Measurements from ENCODE around the gene CRYL1.

The CRYL1 gene

DNA sequence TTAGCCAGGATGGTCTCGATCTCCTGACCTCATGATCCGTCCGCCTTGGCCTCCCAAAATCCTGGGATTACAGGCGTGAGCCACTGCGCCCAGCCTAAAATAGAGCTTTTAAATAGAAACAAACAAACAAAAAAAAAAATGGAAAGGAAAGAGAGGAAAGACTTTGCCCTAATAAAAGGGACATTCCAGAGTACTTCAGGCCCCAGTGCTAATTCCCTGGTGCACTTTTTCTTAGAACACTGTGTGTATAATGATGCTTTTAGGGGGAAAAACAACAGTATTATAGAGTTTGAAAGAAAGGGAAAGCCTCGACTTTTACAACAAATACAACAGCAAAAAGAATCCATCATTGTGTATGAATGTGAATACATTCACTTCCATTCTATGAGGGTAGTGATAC is 104.7 kb downstream of the CRYL1 start:
- DNase-seq, result no peak

DNA sequence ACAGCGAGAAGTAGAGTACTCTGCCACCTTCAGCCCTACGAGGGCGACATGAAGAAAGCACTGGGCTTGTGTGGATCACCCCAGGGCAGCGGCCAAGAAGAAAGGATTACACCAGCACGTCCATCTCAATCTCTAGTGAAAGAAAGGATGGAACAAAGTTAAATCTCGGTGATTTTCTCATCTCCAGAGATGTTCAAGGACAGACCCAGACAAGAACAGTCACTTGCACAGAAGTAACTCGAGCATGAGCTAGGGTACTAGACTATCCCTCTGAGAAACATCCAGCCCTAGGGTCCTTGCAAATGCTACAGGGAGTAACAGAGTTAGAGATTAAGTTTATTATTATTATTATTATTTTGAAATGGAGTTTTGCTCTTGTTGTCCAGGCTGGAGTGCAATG is 106.7 kb downstream of the CRYL1 start:
- no peak for DNase-seq

DNA sequence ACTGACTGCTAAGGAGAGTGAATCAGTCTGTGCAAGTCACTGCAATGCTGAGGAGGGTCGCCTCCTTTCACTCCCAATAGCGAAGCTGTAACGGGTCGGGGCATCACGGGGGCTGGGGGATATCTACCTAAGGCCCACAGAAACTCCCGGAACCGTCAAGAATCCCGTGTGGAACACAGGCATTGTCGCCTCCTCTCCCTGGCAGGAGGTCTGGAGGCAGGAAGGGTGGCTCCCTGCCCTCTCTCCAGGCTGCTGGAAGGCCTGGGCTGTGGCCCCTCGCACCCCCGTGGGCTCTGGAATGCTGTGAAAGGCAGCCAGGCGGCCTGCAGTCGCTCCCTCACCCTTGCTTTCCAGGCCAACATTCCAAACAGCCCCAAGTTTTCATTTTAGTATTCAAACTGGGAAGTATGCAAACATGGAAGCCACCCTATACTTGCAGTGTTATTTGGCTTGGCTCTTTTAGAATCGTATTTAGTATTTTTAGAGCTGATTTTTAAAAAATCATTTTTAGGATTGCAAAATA is 109.4 kb downstream of the CRYL1 start:
- DNase-seq, result no peak

DNA sequence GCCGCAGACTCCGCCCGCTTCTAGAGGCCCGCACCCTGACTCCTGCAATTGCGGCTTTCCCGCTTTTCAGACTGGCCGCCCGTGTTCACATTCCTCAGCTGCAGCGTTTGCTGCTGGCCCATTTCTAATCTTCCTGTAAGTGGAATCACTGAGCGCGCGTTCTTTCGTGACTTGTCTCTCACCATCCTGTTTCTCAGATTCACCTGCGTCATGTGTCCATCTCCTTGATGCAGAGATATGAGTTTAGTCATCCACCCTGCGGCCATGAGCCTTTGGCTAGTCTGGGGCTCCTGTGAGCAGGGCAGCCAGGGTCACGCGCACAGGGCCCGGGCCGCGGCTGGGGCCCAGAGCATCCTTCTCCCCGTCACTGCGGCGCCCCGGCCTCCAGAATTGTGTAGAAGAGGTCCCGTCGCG is 110.0 kb downstream of the CRYL1 start:
- DNase-seq, result no peak

DNA sequence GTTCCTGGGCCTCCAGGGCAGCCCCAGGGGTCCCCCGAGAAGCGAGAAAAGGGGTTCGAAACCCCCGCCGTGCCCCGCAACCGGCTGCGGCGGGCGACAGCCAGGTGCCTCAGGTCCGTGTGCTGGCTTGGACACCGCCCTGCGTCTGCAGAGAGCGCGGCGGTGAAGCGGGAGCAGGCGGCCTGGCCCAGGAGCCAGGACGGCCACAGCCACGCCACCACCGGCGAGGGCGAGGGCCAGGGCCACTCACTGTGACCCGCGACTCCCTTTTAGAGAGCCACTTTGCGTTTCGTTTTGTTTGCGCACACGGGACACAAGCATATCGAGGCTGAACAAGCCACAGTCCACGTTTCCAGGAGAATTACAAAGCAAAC is 110.4 kb downstream of the CRYL1 start:
- DNase-seq, result no peak

DNA sequence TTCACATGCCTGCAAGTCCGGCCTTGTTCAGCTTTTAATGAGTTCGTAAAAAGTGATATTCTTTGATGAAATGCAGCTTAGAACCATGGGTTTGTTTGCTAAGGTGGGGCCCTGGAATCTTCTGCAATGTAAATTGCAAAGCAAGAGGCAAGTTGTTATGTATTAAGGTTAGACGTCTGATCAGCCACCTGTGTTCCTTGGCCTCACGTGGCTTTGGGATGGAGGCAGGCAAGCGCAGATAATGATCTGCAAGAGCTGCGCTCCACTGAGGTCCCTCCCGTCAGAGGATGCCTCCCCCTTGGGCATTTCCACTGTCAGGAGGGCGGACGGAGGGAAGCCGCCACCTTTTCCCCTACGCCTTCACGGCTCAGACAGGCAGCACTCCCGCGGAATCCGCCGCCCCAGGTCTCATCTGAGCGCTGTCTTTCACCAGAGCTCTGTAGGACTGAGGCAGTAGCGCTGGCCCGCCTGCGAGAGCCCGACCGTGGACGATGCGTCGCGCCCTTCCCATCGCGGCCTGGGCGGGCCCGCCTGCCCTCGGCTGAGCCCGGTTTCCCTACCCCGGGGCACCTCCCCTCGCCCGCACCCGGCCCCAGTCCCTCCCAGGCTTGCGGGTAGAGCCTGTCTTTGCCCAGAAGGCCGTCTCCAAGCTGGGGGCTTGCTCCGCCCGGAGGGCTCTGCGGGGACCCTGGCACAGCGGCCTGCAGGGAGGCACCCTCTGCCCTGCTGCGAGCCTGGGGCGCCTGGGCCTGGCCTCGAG is 110.9 kb downstream of the CRYL1 start:
- DNase-seq, result no peak

DNA sequence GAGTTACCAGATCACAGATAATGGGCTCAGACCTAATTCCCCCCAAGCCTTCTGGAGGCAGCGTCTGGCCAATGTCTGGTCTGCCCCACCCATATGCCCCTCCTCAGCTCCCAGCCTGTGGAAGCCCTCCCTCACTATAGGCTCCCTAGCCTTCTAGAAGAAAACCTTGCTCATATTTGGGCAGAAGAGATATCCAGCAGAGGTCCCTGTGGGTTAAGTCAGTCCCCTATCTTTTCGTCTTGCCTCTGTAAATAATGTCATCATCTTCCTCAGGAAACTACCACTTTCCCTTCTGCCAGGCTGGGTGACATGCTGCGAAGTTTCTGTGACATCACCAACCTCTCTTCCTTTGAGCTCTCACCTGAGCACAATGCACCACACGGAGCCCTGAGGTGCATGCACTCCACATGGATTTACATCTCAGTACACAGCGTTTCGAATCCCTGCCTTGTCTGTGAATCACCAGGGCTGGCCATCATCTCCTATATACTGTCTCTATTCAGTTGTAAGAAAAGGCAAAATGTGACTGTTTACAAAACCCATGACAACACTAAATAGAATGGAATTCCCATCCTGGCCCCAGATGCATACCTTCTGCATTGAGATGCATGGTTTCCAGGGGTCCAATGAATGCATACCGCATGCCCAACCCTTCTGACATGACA is 112.8 kb downstream of the CRYL1 start:
- no peak for DNase-seq

DNA sequence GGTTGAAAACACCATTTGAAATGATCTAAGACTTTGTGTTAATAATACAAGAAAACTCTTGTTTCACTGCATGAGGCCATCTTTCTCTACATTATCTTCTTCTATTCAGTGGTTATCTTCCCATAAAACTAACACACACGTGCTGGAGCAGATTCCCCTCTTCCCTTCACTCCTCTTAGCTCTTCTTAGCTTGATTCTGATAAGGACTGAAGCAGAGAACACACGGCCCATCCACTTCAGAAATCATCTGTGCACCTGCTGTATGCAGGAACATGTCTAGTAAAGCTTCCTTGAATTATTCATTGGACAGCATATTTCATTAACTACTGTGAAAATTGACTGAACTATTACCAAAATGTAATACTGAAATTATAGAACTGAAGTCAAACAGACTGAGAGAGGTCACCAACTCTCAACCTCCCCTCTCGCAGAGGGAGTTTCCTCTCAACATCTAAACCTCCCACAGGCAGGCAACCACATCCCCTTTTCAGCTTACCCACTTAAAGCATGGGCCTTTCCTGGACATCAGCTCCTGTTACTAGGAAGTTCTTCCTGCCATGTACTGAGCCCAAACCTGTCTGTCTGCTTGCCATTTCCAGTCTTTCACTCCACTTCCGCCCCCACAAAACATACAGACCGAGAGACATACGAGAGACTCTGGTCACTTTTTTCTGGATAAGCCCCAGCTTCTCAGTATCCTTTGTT is 113.9 kb downstream of the CRYL1 start:
- peak; percentile 67 to 86 (median 83) for DNase-seq

DNA sequence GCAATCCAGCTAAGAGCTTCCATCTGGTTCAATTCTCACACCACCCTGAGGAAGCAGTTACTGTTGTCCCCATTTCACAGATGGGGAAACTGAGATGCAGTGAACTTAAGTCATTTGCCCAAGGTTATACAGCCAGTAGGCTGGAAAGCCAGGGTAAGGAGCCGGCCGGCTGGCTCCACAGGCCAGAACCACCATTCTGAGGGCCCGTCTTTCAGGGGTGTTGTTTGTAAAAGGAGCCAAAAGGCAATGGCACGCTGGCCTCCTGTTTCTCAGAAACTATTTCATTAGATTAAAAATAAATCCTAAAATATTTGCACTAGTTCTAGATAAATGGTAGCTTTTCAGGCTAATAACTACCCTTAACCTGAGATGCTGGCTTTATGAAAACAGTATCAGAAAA is 114.9 kb downstream of the CRYL1 start:
- no peak for DNase-seq

DNA sequence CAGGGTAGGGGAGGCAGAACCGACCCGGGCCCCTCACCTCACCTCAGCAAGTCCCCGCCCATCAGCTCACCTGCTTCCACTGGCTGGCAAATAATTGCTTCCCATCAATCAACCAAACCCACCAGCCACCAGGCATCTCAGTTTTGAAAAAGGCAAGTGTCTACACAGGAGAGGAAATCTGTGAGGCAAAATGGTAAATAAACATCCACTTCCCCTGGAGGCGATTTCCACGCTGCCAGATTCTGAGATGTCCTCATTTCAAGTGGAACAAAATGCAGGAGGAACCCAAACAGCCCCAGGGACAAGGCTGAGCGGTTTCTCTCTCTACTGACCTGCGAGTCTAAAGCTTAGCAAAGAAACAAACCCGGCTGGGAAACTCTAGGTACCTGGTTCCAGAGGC is 117.5 kb downstream of the CRYL1 start:
- DNase-seq, result no peak

DNA sequence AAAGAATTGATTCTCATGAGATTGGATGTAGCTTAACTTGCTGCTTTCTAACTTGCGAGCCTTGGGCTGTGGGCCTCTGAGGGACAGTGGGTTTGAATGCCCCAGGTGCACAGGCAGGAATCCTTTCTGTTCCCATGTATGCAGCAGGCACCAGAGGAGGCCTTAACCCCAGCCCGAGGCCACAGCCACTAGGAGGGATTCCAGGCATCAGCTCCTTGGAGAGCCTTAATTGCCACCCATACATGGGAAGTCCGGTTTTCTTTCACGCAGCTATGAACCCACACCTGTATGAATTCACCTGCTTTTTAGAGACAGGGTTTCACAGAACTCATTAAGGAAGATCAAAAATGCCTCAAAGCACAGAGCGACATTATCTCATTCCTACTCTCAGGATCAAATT is 117.9 kb downstream of the CRYL1 start:
- no peak for DNase-seq

DNA sequence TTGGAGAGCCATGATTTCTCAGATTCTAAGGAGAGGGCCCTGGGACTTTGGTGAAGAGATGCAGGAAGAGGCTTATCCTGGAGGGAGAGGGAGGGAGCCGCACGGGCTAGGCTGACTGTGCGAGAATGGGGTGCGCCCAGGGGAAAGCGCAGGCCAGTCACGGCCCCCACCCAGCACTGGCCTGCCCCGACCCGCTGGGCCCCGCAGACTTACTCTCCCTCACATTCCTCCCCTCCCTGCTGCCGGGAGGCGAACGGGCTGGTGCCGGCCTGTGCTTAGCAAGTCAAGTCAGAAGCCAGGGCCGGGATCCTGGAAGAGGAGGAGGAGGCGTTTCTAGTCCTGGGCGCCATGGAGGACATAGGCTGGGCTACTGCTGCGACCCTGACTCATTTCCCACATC is 120.0 kb downstream of the CRYL1 start:
- DNase-seq, result no peak

DNA sequence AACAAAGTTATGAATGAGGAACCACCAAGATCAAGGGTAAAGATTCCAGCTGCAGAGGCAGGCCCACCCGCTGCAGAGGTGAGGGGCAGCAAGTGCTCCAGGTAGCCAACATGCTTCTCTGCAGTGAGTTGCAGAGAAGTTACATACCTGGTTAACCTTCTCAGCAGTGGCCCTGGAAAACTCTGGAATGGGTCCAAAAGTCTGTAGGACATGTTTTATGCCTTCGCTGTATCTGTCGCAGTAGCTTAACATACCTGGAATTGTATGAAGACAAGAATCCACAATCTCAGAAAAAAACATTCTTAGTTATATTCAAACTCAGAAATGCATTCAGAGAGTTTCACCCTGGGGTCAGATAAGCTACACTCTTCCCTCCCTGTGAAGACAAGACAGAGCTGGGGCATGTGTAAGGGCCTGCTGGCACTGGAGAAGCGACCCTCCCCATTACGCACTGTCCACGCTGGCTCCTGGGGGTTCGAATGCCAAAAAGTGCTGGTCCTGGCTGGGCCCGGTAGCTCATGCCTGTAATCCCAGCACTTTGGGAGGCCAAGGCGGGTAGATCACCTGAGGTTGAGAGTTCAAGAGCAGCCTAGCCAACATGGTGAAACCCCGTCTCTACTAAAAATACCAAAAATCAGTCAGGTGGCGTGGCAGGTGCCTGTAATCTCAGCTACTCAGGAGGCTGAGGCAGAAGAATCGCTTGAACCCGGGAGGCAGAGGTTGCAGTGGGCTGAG is 121.0 kb downstream of the CRYL1 start:
- no peak for DNase-seq

DNA sequence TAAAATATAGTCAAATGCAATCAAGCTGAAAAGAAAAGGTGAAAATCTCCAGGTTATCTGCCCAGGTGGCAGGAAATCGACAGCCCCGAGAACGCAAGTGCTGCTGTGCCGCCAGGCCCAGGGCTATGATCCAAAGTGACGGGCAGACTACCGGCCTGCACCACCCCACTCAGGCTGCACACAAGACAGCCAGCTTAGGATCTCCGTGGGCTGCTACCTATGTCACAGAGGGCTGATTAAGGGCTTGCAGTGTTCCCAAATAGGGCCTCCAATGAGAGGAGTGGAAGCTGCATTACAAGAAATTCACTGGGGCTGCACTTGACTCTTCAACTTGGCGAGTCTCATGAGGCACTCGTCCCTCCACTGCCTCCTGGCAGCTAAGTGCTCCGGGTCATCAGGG is 121.8 kb downstream of the CRYL1 start:
- no peak for DNase-seq

DNA sequence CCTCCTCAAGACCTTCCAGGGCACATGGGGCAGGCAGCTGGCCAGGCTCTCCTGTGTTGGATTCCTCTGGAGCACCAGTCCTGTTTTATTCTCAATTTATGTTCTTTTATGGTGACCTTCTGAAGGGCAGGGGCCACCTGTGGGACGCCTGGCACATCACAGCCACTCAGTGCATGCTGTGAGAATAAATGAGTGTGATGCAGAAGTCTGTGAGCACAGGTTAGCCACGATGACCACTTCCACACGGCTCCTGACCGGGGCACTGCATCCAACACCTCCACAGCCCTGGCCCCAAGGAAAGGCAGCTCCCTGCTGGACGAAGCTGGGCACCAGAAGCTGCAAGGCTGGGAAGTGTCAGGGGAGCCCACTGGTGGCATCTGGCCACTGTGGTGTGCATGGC is 122.8 kb downstream of the CRYL1 start:
- no peak for DNase-seq

DNA sequence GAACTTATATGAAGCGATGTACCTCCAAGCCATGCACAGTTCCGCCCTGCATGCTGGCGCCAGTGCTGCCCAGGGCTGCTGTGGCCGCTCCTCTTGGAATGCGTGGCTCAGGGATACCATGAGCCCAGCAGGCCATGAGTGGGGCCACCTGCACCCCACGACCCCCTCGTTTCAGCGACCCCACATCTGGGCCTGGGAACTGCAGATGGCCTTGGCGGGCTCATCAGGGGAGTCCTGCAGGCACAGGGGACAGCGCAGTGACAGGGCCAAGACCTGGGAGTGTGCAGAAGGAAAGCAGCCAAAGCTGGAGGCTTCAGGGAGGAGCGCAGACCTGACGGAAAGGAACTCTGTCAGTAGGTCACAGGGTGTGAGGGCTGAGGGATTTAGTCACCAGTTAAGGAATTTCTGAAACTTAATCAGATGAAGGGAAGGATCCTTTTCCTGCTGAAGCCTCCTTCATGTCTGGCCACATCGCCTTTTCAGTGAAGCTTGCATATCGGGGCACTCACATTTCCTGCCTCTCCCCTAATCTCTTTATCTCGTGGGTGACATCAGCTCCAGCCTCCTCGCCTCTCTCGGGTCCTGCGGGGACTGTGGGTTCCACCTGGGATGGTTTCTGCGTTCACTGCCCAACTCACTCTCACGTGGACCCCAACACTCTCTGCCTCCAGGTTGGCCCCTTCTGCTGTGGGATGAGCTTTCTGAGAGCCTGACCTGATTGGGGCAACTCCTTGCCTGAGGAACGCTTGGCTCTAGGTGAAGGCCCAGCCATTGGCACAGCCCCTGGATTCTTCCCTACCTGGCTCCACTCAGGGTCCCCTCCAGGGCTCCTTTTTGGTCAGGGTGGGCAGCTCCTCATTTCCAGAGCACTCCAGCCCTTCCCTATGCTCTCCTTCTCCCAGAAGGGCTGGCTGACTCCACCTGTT is 123.5 kb downstream of the CRYL1 start:
- no peak for DNase-seq

DNA sequence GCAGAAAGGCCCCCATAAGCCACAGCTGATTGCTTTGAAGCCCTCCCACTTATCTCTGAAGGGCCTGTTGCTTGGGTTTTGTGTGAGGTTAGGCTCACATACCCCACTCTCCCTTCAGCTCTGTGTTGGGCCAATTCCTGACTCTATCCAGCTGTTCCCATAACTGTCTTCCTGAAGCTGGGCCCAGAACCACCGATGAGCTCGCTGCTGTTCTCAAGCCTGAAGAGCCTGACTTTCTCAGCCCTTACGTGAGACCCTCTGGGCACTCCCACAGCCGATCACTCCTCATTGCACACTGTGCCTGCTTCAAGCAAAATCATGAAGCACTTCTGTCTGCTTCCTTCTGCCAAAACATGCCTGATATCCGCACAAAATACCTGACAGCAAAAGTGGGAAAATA is 124.1 kb downstream of the CRYL1 start:
- no peak for DNase-seq

DNA sequence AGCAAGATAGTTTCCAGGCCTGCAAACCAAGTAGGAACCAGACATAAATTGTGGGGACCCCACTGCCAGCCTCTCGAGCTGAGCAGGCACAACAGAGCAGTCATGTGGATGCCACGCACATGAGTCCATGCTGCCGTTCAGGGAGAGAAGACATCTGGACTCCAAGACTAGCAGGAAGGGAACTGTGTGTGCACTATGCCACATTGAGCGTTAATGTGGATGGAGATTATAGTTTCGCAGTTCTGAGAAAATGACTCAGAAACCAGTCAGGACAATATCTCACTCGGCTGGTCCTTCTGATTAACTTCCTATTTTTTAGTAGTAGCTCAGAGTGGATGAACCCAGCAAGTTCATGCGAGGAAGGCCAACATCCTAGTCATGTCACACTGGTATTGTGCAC is 124.9 kb downstream of the CRYL1 start:
- DNase-seq, result peak; percentile 23 to 60 (median 42)

DNA sequence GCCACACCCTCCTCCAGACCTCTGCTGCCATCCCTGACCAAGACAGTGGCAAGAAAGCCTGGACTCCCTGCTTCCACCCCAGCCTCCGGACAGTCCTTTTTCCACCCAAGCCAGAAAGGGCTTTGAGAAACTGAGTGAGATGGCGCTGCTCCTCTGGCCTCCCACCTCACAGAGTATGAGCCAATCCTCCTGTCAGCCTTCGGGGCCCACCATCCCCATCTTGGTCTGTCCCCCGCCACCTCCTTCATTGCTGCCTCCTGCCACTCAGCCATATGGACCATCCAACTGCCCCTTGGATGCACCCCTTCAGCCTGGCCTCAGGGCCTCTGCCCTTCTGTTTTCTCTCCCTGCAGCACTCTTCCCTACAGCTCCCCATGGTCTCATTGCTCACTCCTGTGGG is 125.7 kb downstream of the CRYL1 start:
- DNase-seq, result no peak

DNA sequence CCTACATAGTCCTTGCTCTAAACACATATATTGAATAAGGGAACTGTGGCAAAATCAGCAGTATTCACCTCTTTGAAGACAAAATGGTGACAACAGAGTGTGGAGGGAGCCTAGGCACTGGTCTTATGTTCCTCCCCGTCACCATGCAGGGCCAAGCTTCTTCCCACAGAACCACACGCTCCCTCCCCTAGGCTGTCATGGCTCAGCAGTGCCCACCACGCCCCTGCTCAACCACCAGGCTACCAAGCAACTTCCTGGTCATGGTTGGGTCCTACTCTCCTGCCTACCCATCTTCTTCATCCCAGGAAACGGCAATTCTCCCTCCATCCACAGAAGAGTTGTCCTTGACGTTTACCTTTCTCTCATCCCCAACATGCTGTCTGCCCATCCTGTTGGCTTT is 126.1 kb downstream of the CRYL1 start:
- no peak for DNase-seq

DNA sequence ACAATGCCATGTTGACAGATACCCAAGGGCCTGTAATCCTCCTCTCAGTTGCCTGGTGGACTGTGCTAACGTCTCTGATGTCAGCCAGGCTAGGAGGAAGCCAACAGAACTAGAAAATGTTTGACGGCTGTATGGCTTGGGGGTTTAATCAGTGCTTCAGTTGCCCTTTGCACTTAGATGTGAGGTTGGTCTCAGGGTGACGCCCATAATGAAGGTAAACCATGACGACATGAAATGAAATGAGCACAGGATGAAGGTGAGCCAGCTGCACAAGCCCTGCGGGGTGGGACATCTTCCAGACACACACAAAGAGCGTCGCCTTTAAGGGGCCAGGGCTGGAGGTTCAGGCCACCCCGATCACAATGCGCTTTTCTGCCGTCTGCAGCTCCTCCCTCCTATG is 127.2 kb downstream of the CRYL1 start:
- DNase-seq, result no peak

DNA sequence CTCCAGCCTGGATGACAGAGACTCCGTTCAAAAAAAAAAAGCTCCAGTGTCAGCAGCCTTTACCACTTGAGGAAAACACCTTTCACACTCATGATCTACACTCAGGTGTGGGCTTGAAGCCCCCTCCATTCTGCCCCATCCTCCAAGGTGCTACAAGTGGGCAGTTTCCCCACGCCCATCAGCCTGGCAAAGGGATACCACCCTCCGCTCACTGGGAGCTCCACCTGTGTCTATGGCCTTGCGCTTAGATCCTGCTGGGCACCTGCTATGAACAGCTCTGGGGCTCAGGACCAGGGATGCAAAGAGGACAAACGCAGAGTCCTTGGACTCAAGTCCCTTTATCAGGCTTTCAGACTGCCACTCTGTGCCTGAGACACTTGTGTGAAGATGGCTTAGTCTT is 127.8 kb downstream of the CRYL1 start:
- DNase-seq, result no peak

All from suppressor macrophage (primary cell).